ENCODE results near the gene PRTG. TPM values are rescaled to one million over a fixed set of nuclear protein-coding genes. Genes with fewer than 3 reads are reported as not detected.

The PRTG gene
- total and polyA plus RNA-seq, 2 of the 13 experiments (the other 11 are each of a cell fraction or from before 2014, with no cell fraction given), result 13.2 to 22.3 TPM

DNA sequence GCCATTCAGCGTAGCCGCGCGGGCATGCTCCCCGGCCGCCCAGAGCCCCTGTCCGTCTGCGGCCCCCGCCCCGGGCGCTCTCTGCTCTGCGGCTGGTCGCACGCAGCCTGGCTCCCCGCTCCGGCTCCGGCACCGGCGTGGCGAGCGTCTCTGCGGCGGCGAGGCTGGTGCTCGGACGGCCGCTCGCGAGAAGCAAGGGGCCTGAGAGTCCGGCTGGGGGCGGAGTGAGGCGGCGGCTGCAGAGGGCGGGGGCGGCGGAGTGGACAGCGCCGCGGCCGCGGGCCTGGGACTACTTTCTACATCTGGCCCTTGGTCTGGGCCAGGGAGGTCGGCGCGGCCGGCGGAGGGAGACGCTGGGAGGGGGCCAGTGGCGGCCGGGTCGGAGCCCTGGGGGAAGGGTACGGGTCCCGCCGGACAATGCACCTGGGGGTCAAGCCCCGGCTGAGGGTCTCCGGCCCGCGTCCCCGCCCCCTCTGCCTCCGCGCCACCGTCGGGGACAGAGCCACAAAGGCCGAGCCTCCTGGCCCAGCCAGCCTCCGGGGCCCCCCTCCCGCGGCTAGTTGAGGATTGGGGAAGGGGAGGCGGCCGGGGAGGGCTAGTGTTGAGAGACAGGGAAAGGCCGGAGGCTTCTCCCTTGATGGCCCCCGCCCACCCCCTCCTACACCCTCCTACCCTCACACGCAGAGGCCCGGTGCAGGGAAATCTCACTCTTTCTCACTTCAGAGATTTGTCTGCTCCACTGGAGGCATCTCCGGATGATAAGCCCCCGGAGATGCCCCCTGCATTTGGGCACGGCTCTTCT is at the start of gene PRTG (continued):
- TF ChIP-seq, protein P1, sequence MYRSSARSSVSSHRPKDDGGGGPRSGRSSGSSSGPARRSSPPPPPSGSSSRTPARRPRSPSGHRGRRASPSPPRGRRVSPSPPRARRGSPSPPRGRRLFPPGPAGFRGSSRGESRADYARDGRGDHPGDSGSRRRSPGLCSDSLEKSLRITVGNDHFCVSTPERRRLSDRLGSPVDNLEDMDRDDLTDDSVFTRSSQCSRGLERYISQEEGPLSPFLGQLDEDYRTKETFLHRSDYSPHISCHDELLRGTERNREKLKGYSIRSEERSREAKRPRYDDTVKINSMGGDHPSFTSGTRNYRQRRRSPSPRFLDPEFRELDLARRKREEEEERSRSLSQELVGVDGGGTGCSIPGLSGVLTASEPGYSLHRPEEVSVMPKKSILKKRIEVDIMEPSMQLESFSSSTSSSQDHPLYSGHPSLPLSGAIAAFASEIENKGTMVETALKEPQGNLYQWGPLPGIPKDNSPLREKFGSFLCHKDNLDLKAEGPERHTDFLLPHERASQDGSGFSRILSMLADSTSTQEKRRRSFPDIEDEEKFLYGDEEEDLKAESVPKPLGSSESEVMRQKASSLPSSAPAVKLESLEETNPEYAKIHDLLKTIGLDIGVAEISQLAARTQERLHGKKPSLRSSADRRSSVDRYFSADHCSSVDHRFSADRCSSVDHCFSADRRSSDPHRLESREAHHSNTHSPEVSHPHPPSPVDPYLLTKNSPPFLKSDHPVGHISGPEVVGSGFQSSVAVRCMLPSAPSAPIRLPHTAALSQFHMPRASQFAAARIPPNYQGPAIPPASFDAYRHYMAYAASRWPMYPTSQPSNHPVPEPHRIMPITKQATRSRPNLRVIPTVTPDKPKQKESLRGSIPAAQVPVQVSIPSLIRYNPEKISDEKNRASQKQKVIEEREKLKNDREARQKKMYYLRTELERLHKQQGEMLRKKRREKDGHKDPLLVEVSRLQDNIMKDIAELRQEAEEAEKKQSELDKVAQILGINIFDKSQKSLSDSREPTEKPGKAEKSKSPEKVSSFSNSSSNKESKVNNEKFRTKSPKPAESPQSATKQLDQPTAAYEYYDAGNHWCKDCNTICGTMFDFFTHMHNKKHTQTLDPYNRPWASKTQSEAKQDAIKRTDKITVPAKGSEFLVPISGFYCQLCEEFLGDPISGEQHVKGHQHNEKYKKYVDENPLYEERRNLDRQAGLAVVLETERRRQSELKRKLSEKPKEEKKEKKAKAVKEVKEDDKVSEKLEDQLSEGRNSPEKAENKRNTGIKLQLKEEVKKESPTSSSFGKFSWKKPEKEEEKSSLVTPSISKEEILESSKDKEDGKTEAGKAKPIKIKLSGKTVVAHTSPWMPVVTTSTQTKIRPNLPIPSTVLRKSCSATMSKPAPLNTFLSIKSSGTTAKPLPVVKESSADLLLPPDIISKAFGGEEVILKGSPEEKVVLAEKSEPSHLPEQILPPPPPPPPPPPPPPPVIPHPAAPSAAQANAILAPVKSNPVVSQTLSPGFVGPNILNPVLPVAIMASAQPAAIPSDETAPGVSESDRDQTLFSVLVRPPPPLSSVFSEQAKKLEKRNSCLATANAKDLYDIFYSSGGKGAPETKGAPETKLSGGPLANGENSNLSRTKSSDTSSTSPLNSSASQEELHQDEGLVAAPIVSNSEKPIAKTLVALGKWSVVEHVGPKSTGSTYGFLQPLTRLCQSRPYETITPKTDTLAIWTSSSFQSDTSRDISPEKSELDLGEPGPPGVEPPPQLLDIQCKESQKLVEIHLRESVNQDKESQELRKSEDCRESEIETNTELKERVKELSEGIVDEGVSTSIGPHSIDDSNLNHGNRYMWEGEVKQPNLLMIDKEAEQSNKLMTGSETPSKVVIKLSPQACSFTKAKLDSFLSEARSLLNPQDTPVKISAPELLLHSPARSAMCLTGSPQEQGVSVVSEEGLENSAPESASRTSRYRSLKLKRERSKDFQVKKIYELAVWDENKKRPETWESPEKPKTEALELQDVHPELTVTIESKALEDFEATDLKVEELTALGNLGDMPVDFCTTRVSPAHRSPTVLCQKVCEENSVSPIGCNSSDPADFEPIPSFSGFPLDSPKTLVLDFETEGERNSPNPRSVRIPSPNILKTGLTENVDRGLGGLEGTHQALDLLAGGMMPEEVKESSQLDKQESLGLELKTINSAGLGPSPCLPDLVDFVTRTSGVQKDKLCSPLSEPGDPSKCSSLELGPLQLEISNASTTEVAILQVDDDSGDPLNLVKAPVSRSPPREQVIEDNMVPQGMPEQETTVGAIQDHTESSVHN (CRISPR knock-in tag; IDR thresholded peaks at IDR 0.05), result no peak
- no peak; the same call in 1 of the 2 replicates for TF ChIP-seq ARID2 (CRISPR knock-in tag; IDR thresholded peaks at IDR 0.05; ENCODE audit: borderline replicate concordance)
- TF ChIP-seq, protein P2, sequence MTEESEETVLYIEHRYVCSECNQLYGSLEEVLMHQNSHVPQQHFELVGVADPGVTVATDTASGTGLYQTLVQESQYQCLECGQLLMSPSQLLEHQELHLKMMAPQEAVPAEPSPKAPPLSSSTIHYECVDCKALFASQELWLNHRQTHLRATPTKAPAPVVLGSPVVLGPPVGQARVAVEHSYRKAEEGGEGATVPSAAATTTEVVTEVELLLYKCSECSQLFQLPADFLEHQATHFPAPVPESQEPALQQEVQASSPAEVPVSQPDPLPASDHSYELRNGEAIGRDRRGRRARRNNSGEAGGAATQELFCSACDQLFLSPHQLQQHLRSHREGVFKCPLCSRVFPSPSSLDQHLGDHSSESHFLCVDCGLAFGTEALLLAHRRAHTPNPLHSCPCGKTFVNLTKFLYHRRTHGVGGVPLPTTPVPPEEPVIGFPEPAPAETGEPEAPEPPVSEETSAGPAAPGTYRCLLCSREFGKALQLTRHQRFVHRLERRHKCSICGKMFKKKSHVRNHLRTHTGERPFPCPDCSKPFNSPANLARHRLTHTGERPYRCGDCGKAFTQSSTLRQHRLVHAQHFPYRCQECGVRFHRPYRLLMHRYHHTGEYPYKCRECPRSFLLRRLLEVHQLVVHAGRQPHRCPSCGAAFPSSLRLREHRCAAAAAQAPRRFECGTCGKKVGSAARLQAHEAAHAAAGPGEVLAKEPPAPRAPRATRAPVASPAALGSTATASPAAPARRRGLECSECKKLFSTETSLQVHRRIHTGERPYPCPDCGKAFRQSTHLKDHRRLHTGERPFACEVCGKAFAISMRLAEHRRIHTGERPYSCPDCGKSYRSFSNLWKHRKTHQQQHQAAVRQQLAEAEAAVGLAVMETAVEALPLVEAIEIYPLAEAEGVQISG (CRISPR knock-in tag; IDR thresholded peaks at IDR 0.05), result peak; percentile 78
- TF ChIP-seq ZC3H13 (CRISPR knock-in tag; IDR thresholded peaks at IDR 0.05), result no peak
- TF ChIP-seq, protein P3, sequence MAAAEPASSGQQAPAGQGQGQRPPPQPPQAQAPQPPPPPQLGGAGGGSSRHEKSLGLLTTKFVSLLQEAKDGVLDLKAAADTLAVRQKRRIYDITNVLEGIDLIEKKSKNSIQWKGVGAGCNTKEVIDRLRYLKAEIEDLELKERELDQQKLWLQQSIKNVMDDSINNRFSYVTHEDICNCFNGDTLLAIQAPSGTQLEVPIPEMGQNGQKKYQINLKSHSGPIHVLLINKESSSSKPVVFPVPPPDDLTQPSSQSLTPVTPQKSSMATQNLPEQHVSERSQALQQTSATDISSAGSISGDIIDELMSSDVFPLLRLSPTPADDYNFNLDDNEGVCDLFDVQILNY (CRISPR knock-in tag; conservative IDR thresholded peaks at IDR 0.05), result peak; percentile 47; the same call in 1 of the 2 replicates
- TF ChIP-seq, protein P4, sequence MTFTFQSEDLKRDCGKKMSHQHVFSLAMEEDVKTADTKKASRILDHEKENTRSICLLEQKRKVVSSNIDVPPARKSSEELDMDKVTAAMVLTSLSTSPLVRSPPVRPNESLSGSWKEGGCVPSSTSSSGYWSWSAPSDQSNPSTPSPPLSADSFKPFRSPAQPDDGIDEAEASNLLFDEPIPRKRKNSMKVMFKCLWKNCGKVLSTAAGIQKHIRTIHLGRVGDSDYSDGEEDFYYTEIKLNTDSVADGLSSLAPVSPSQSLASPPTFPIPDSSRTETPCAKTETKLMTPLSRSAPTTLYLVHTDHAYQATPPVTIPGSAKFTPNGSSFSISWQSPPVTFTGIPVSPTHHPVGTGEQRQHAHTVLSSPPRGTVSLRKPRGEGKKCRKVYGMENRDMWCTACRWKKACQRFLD (CRISPR knock-in tag; IDR thresholded peaks at IDR 0.05; ENCODE audit: borderline replicate concordance), result no peak; the same call in 1 of the 2 replicates
- TF ChIP-seq, protein P5, sequence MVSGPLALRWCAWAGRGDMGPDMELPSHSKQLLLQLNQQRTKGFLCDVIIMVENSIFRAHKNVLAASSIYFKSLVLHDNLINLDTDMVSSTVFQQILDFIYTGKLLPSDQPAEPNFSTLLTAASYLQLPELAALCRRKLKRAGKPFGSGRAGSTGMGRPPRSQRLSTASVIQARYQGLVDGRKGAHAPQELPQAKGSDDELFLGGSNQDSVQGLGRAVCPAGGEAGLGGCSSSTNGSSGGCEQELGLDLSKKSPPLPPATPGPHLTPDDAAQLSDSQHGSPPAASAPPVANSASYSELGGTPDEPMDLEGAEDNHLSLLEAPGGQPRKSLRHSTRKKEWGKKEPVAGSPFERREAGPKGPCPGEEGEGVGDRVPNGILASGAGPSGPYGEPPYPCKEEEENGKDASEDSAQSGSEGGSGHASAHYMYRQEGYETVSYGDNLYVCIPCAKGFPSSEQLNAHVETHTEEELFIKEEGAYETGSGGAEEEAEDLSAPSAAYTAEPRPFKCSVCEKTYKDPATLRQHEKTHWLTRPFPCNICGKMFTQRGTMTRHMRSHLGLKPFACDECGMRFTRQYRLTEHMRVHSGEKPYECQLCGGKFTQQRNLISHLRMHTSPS (CRISPR knock-in tag; IDR thresholded peaks at IDR 0.05; ENCODE audit: low read depth), result no peak
- TF ChIP-seq HOXA5 (CRISPR knock-in tag; IDR thresholded peaks at IDR 0.05), result peak; percentile 80; the same call in 1 of the 2 replicates
- TF ChIP-seq NFIB (CRISPR knock-in tag; IDR thresholded peaks at IDR 0.05; ENCODE audit: borderline replicate concordance), result no peak

All from HepG2 (cell line).